Left kidney (tissue), 2 donors: ENCODE data around the gene TMEM87B. TPM values are rescaled to one million over a fixed set of nuclear protein-coding genes. Genes with fewer than 3 reads are reported as not detected.

Source experiments
- DNase-seq: peaks from one replicate; pipeline ENCODE4 v3.0.0-alpha.2; 2013
- polyA plus RNA-seq: library from polyadenylated mRNA; unstranded; fragments of 120-200 nt; gene quantifications from one replicate; pipeline ENCODE4 v1.2.1, GENCODE V29; 2013; ENCODE audit not compliant: insufficient read length

Gene TMEM87B
- polyA plus RNA-seq, 1 donor: 29.9 TPM

- DNase-seq: no peak
Measured at GRCh38 chr2:112150447-112150846, 95.4 kb downstream of the TMEM87B start.

- no peak for DNase-seq
Measured at GRCh38 chr2:112150851-112151250, 95.8 kb downstream of the TMEM87B start.

- DNase-seq: no peak
Measured at GRCh38 chr2:112151271-112151670, 96.2 kb downstream of the TMEM87B start.

GRCh38 chr2:112151701-112152440 lies 96.8 kb downstream of the TMEM87B start:
- no peak for DNase-seq

- DNase-seq: no peak
Measured at GRCh38 chr2:112152476-112153178, 97.6 kb downstream of the TMEM87B start.

GRCh38 chr2:112153179-112153490 lies 98.1 kb downstream of the TMEM87B start:
- no peak for DNase-seq

GRCh38 chr2:112153501-112153900 lies 98.4 kb downstream of the TMEM87B start:
- no peak for DNase-seq

GRCh38 chr2:112154246-112155117 lies 99.4 kb downstream of the TMEM87B start:
- DNase-seq: no peak

- no peak for DNase-seq
Measured at GRCh38 chr2:112155331-112156151, 100.5 kb downstream of the TMEM87B start.

- no peak for DNase-seq
Measured at GRCh38 chr2:112156152-112156986, 101.3 kb downstream of the TMEM87B start.

GRCh38 chr2:112157472-112157871 lies 102.4 kb downstream of the TMEM87B start:
- no peak for DNase-seq

- no peak for DNase-seq
Measured at GRCh38 chr2:112159454-112159921, 104.4 kb downstream of the TMEM87B start.

GRCh38 chr2:112160283-112161250 lies 105.5 kb downstream of the TMEM87B start:
- no peak for DNase-seq

- no peak for DNase-seq
Measured at GRCh38 chr2:112161431-112162145, 106.5 kb downstream of the TMEM87B start.

GRCh38 chr2:112162341-112162740 lies 107.3 kb downstream of the TMEM87B start:
- DNase-seq: no peak

GRCh38 chr2:112162956-112163355 lies 107.9 kb downstream of the TMEM87B start:
- no peak for DNase-seq

GRCh38 chr2:112163541-112163981 lies 108.5 kb downstream of the TMEM87B start:
- no peak for DNase-seq

- DNase-seq: no peak
Measured at GRCh38 chr2:112164876-112165275, 109.8 kb downstream of the TMEM87B start.

- no peak for DNase-seq
Measured at GRCh38 chr2:112165296-112165695, 110.2 kb downstream of the TMEM87B start.
